Occipital lobe (tissue), 2 donors: ENCODE measurements around the gene OLFML1. TPM values are rescaled to one million over a fixed set of nuclear protein-coding genes. Genes with fewer than 3 reads are reported as not detected.

Experiments
- DNase-seq: peaks from one replicate; lab custom pipeline; 2025; lab: John Stamatoyannopoulos, UW
- total RNA-seq: library from RNA; depleted of rRNA; stranded (reverse); fragments of >200 nt; gene quantifications from one replicate; pipeline ENCODE4 v1.2.3, GENCODE V29; 2014

The OLFML1 gene
- total RNA-seq, 1 donor from 2014 or later, result 1.1 TPM

DNA sequence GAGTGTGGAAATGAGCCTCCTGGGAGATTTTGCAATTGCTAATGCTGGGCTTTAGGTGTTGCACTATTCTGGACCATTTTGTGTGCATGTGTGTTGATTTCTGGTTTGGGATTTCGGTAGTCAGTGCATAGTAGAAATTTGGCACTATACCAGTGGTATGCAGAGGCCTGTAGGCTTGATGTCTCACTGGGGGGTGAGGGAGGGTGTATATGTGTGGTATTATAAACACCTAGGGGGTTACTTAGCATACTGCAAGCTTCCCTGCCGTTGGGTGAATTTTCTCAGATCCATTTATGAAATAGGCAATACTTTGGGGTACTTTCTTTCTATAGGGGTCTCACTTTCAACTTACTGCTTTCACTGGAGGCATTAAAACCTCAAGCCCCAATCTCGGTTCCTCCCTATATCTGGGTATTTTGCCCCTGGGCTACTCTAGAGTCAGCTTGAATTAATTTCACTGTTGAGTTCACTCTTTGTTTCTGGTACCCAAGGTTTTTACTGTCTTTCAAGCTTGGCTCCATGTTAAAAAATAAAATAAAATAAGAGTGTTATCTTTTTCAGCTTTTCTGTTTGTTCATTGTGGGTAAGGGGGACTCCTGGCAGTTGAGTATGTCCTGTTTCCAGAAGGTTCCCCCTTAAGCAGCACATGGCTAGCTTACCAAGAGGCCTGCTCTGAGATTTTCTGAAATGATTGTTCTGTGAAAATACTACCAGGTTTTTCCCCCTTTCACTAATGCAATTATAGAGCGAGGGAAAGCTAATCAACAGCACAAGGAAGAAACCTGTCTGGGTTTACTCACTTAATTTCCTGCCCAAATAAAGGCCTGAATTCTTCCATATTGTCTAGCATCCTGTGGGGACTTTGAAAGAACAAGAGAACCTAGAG lies 74.3 kb downstream of the OLFML1 start:
- DNase-seq, result no peak

Other genes starting within 250 kb of the OLFML1 start
- 4.7 TPM for gene SYT9, start 233.6 kb upstream of the OLFML1 start, total RNA-seq
- 15.8 TPM for gene PPFIBP2, start 28.5 kb downstream of the OLFML1 start, total RNA-seq
- gene CYB5R2, start 188.0 kb downstream of the OLFML1 start, total RNA-seq, result 1.2 TPM
- not detected for gene OVCH2, start 221.0 kb downstream of the OLFML1 start, total RNA-seq